OCI-LY7 (cell line): ENCODE results near the gene KRT86. TPM values are rescaled to one million over a fixed set of nuclear protein-coding genes. Genes with fewer than 3 reads are reported as not detected.
"Not testable (repeated sequence)": the region's sequence is repeated elsewhere in the genome, so short reads cannot be mapped to it uniquely, and the experiment has no call there.

Experiments used
- BruUV-seq: library from RNA; stranded (reverse); fragments of 400-500 nt; replicated peaks from 2 replicates; lab custom pipeline; 2021; lab: Mats Ljungman, UMichigan
- CTCF ChIA-PET: fragments of 300-600 bp; sonication (Branson Sonifier 250); formaldehyde crosslinking; loops from one replicate; lab custom pipeline; 2022; ENCODE audit warnings: antibody characterized with exemption; ENCODE audit not compliant: unreplicated experiment; lab: Charles Lee
- POLR2A ChIA-PET: fragments of 300-600 bp; sonication (Branson Sonifier 250); formaldehyde crosslinking; loops from one replicate; lab custom pipeline; 2022; ENCODE audit warnings: antibody characterized with exemption; lab: Charles Lee
- DNase-seq: peaks from one replicate; pipeline ENCODE4 v3.0.0-alpha.2; 2015; ENCODE audit warnings: low spot score
- H2AFZ ChIP-seq: fragments of 200-600 bp; sonication (generic), shearing (Covaris generic); 2 replicates; pipeline ENCODE4 v1.6.1; 2014; ENCODE audit warnings: mild to moderate bottlenecking, antibody characterized with exemption, low read length, moderate library complexity
- H3K27ac ChIP-seq: fragments of 200-600 bp; sonication (generic); 2 replicates; pipeline ENCODE4 v1.5.1; 2014; ENCODE audit warnings: mixed run types, low read depth, mild to moderate bottlenecking, moderate library complexity, low read length, inconsistent platforms; ENCODE audit not compliant: poor library complexity, severe bottlenecking
- H3K36me3 ChIP-seq: fragments of 200-600 bp; sonication (generic); 2 replicates; pipeline ENCODE4 v1.6.1; 2014; ENCODE audit warnings: mild to moderate bottlenecking, antibody characterized with exemption, low read length, moderate library complexity, mixed read lengths; ENCODE audit not compliant: insufficient read depth
- H3K4me1 ChIP-seq: fragments of 200-600 bp; sonication (generic); 2 replicates; pipeline ENCODE4 v1.5.1; 2014; ENCODE audit warnings: mild to moderate bottlenecking, low read length; ENCODE audit not compliant: insufficient read depth, poor library complexity, severe bottlenecking
- H3K4me2 ChIP-seq: fragments of 200-600 bp; sonication (generic); 2 replicates; pipeline ENCODE4 v1.6.1; 2014; ENCODE audit warnings: mild to moderate bottlenecking, low read length
- H3K4me3 ChIP-seq: fragments of 200-600 bp; sonication (generic); 2 replicates; pipeline ENCODE4 v1.5.1; 2014; ENCODE audit warnings: mild to moderate bottlenecking, low read depth, low read length; ENCODE audit not compliant: poor library complexity, severe bottlenecking
- H3K79me2 ChIP-seq: fragments of 200-600 bp; sonication (generic); 2 replicates; pipeline ENCODE4 v1.6.1; 2016; ENCODE audit warnings: low read depth, mild to moderate bottlenecking, low read length, moderate library complexity, mixed read lengths; ENCODE audit not compliant: insufficient read depth
- H3K9me2 ChIP-seq: fragments of 200-600 bp; sonication (generic); 2 replicates; pipeline ENCODE4 v1.6.1; 2016; ENCODE audit warnings: mild to moderate bottlenecking, low read length, mixed read lengths; ENCODE audit not compliant: insufficient read depth
- H3K9me3 ChIP-seq: fragments of 200-600 bp; sonication (generic); 2 replicates; pipeline ENCODE4 v1.6.1; 2014; ENCODE audit warnings: mild to moderate bottlenecking, mixed run types, low read length, mixed read lengths
- H4K20me1 ChIP-seq: fragments of 200-600 bp; sonication (generic); 2 replicates; pipeline ENCODE4 v1.6.1; 2014; ENCODE audit warnings: mild to moderate bottlenecking, antibody characterized with exemption, low read length, moderate library complexity, mixed read lengths; ENCODE audit not compliant: insufficient read depth
- EZH2phosphoT487 ChIP-seq: fragments of 200-600 bp; sonication (generic); IDR thresholded peaks from 2 replicates; pipeline ENCODE4 v1.6.1; 2018; ENCODE audit warnings: low read depth, borderline replicate concordance, mild to moderate bottlenecking, mixed run types, antibody characterized with exemption, low read length, moderate library complexity, mixed read lengths
- intact Hi-C: fragments of 100-400 bp; cut with micrococcal nuclease; formaldehyde crosslinking; loops from one replicate; pipeline ENCODE4 v1.10.0; 2022; ENCODE audit not compliant: unreplicated experiment
- total RNA-seq, 2 experiments: library from RNA; depleted of rRNA in 1 of 2; stranded (reverse); fragments of >200 nt in 1 of 2; shearing (Covaris generic) in 1 of 2; gene quantifications; 2 replicates each; pipeline ENCODE4 v1.2.3, GENCODE V29; 2014 to 2022
- TF ChIP-seq, protein P1 (sequence below): fragments of 200-600 bp; sonication (generic); conservative IDR thresholded peaks from 2 replicates; pipeline ENCODE4 v1.5.1; 2014; ENCODE audit warnings: mild to moderate bottlenecking, antibody characterized with exemption, low read length, moderate library complexity, mixed read lengths

Gene KRT86
- total RNA-seq, 2 experiments from 2014 or later, result not detected

DNA sequence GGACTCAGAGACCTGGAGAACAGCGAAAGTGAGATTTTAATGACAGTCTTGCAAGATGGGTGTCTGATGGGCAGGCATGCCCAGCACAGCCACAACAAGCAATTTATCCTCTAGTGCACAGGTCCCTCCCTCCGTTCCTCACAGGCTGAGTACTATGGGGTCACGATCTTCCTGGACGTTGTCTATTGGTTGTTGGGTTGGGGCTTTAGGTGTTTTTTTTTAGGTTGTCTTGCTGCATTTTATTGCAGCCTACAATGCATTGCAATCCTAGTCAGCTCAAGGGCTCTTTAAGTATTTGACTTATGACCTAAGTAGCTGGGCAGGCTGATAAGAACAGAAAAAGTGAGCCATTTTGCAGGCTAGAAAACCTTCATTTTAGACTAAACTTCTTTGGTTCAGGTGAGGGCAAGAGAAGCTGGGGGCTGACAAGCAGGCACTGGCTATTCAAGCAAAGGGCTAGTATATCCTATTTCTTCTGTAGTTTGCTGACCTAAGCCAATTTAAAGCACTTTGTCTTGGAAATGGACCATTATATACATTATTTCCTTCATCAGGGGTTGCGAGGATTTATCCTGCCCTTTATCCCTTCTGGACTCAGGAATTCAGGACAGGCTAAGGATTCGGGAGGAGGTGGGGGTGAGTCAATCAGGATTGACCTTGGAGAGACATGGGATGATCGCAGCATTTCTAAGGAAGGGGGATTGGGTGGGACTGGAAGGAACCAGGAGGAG, 35.4 kb upstream of the KRT86 start:
- TF ChIP-seq, protein P1, sequence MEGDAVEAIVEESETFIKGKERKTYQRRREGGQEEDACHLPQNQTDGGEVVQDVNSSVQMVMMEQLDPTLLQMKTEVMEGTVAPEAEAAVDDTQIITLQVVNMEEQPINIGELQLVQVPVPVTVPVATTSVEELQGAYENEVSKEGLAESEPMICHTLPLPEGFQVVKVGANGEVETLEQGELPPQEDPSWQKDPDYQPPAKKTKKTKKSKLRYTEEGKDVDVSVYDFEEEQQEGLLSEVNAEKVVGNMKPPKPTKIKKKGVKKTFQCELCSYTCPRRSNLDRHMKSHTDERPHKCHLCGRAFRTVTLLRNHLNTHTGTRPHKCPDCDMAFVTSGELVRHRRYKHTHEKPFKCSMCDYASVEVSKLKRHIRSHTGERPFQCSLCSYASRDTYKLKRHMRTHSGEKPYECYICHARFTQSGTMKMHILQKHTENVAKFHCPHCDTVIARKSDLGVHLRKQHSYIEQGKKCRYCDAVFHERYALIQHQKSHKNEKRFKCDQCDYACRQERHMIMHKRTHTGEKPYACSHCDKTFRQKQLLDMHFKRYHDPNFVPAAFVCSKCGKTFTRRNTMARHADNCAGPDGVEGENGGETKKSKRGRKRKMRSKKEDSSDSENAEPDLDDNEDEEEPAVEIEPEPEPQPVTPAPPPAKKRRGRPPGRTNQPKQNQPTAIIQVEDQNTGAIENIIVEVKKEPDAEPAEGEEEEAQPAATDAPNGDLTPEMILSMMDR, result no peak
- no peak for TF ChIP-seq EZH2phosphoT487
- no peak for DNase-seq
- no peaks in the 10 kb centered on the region for H3K79me2 ChIP-seq
- ChIA-PET POLR2A (no interaction called here), CTCF (no interaction called here)
- H2AFZ ChIP-seq, result no peak overlapping the region
- H3K4me1 ChIP-seq, result no peaks in the 10 kb centered on the region
- no peaks in the 10 kb centered on the region for H4K20me1 ChIP-seq
- H3K36me3 ChIP-seq, result no peaks in the 10 kb centered on the region
- intact Hi-C loops, result no loop called here
- H3K9me3 ChIP-seq, result no peaks in the 10 kb centered on the region
- no peak overlapping the region for H3K4me3 ChIP-seq
- H3K4me2 ChIP-seq, result no peak overlapping the region
- BruUV-seq, result no TSS peak
- H3K9me2 ChIP-seq, result no peaks in the 10 kb centered on the region
- no peak overlapping the region for H3K27ac ChIP-seq

DNA sequence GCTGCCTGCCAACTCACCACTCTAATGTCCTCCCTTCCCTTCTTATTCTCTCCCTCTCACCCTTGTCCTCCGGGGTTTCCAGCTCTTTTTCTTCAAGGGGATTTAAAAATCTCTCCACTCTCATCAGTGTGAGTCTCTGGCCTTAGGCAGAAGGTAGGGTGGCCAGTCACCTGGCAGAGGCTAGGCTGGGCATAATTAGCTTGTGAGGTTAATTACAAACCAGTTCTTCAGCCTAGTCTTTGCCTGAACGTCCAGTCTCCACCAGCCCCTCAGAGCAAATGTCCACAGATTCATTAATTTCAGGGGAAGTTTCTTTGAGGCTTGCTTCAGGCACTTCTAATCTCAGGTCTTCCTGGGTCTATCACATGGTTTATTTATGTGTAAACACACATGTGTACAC, 34.7 kb upstream of the KRT86 start:
- no TSS peak for BruUV-seq
- H3K9me3 ChIP-seq, result no peaks in the 10 kb centered on the region
- H3K9me2 ChIP-seq, result no peaks in the 10 kb centered on the region
- intact Hi-C loops, result no loop called here
- H2AFZ ChIP-seq, result no peak overlapping the region
- no peaks in the 10 kb centered on the region for H3K4me1 ChIP-seq
- H4K20me1 ChIP-seq, result no peaks in the 10 kb centered on the region
- H3K4me2 ChIP-seq, result no peak overlapping the region
- DNase-seq, result no peak
- ChIA-PET POLR2A (no interaction called here), CTCF (no interaction called here)
- TF ChIP-seq, protein P1, result no peak
- no peak for TF ChIP-seq EZH2phosphoT487
- H3K27ac ChIP-seq, result no peak overlapping the region
- no peaks in the 10 kb centered on the region for H3K36me3 ChIP-seq
- H3K79me2 ChIP-seq, result no peaks in the 10 kb centered on the region
- H3K4me3 ChIP-seq, result no peak overlapping the region

DNA sequence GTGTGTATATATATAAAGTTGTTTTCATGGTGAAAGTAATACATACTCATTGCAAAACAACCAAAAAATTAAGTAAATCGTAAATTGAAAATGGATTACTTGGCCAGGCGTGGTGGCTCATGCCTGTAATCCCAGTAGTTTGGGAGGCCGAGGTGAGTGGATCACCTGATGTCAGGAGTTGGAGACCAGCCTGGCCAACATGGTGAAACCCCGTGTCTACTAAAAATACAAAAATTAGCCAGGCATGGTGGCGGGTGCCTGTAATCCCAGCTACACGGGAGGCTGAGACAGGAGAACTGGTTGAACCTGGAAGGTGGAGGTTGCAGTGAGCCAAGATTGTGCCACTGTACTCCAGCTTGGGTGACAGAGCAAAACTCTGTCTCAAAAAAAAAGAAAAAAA, 34.2 kb upstream of the KRT86 start:
- H3K9me2 ChIP-seq, CTCF ChIA-PET, POLR2A ChIA-PET, H3K79me2 ChIP-seq, H3K4me2 ChIP-seq, H3K4me3 ChIP-seq, BruUV-seq, H3K9me3 ChIP-seq, H4K20me1 ChIP-seq, DNase-seq, intact Hi-C loops, H3K4me1 ChIP-seq, H3K27ac ChIP-seq, H3K36me3 ChIP-seq, H2AFZ ChIP-seq: not testable (repeated sequence)
